Measurements from ENCODE around the gene DOK5. TPM values are rescaled to one million over a fixed set of nuclear protein-coding genes. Genes with fewer than 3 reads are reported as not detected.

The DOK5 gene
- total and polyA plus RNA-seq, 12 donors, result 0.29 to 2.0 (median 1.2) TPM; not detected in 1

DNA sequence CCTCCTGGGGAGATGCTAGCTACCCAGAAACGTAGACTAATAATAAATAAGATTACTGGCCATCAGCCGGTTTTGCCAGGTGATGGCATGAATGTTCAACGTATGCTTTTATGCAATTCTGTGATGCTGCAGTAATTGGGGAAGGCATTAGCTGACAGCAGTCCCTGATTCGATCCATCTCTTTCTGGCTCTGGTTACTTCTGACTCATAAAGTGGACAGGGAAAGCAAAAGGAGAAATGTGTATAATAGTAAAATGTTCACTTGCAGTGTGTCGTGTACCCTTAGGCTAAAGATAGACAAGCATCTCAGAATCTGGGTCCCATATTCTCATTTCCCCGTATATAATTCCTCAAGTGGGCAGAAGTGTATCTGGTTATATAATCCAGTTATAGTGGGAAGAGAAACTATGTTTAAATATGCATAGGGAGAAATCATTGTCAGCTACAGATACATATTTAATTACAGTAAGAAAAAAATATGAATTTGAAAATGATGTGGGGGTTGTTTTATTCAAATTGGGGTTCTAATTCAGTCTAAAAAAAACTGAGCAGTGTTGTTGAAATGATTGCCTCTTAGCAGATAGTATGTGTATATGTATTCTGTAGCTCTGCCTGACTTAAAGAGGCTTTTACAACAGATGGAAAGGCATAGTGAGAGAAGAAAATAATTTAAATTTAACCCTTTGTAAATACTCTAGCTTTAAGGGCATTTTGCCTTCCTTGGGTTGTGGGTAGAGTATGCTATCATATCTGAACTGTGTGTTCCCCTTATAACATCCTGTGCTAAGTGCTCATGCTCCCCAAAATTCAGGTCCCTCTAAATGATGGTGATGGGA is 40.6 kb downstream of the DOK5 start:
- no peak overlapping the region for H3K4me3 ChIP-seq
- 65 to 76% (median 69%) methylated on average over 6 of the region's 6 CpGs for WGBS, 4 donors
- intact Hi-C loops (cut with DNase I), result no loop called here
- TF ChIP-seq CTCF (IDR thresholded peaks at IDR 0.05) (no peak), POLR2A (IDR thresholded peaks at IDR 0.05) (no peak)
- H3K27me3 ChIP-seq, result no peaks in the 10 kb centered on the region
- no peak overlapping the region for H3K27ac ChIP-seq
- H3K4me1 ChIP-seq (replicated peaks in 1 of 2), result no peaks in the 10 kb centered on the region
- no peak for DNase-seq
- H3K36me3 ChIP-seq (replicated peaks in 1 of 2), result no peaks in the 10 kb centered on the region
- H3K9me3 ChIP-seq (replicated peaks in 1 of 3), result no peaks in the 10 kb centered on the region

- no peak for DNase-seq
- WGBS, 4 donors, result 78 to 86% (median 84%) methylated on average over 4 of the region's 4 CpGs
- no peaks in the 10 kb centered on the region for H3K9me3 ChIP-seq (replicated peaks in 1 of 3)
- no peak overlapping the region for H3K4me3 ChIP-seq
- H3K4me1 ChIP-seq (replicated peaks in 1 of 2), result no peaks in the 10 kb centered on the region
- intact Hi-C loops (cut with DNase I), result no loop called here
- no peaks in the 10 kb centered on the region for H3K27me3 ChIP-seq
- no peak for TF ChIP-seq CTCF (IDR thresholded peaks at IDR 0.05)
- TF ChIP-seq POLR2A (IDR thresholded peaks at IDR 0.05), result no peak
- no peak overlapping the region for H3K27ac ChIP-seq
- H3K36me3 ChIP-seq (replicated peaks in 1 of 2), result no peaks in the 10 kb centered on the region
Observed at GRCh38 chr20:54517241-54517975, 42.0 kb downstream of the DOK5 start.

- no peaks in the 10 kb centered on the region for H3K27me3 ChIP-seq
- DNase-seq, result no peak
- no peak overlapping the region for H3K27ac ChIP-seq
- intact Hi-C loops (cut with DNase I), result no loop called here
- 58 to 80% (median 70%) methylated on average over 3 of the region's 3 CpGs for WGBS, 4 donors
- no peaks in the 10 kb centered on the region for H3K4me1 ChIP-seq (replicated peaks in 1 of 2)
- H3K9me3 ChIP-seq (replicated peaks in 1 of 3), result no peaks in the 10 kb centered on the region
- no peaks in the 10 kb centered on the region for H3K36me3 ChIP-seq (replicated peaks in 1 of 2)
- no peak overlapping the region for H3K4me3 ChIP-seq
- TF ChIP-seq POLR2A (IDR thresholded peaks at IDR 0.05), result no peak
- no peak for TF ChIP-seq CTCF (IDR thresholded peaks at IDR 0.05)
Observed at GRCh38 chr20:54524849-54525248, 49.5 kb downstream of the DOK5 start.

- H3K4me1 ChIP-seq (replicated peaks in 1 of 2), result no peaks in the 10 kb centered on the region
- H3K4me3 ChIP-seq, result no peak overlapping the region
- H3K27me3 ChIP-seq, result peaks cover 2% of the 10 kb centered on the region
- 42 to 46% (median 45%) methylated on average over 5 of the region's 5 CpGs for WGBS, 4 donors
- no peak overlapping the region for H3K27ac ChIP-seq
- TF ChIP-seq CTCF (IDR thresholded peaks at IDR 0.05) (no peak), POLR2A (IDR thresholded peaks at IDR 0.05) (no peak)
- DNase-seq, result no peak
- no peaks in the 10 kb centered on the region for H3K9me3 ChIP-seq (replicated peaks in 1 of 3)
- intact Hi-C loops (cut with DNase I), result no loop called here
- H3K36me3 ChIP-seq (replicated peaks in 1 of 2), result no peaks in the 10 kb centered on the region
Observed at GRCh38 chr20:54525916-54526590, 50.7 kb downstream of the DOK5 start.

All from adrenal gland (tissue), 12 donors.